NCI-H526 (cell line): ENCODE results near the gene CLIC4.
A peak's percentile ranks its signal among the peaks of the same experiment; 100 is the strongest.
"Not testable (repeated sequence)": the region's sequence is repeated elsewhere in the genome, so short reads cannot be mapped to it uniquely, and the experiment has no call there.

ENCODE experiments used
- DNase-seq, 2 experiments: peaks; one replicate each; lab custom pipeline; 2025; lab: John Stamatoyannopoulos, UW

Gene CLIC4

DNA sequence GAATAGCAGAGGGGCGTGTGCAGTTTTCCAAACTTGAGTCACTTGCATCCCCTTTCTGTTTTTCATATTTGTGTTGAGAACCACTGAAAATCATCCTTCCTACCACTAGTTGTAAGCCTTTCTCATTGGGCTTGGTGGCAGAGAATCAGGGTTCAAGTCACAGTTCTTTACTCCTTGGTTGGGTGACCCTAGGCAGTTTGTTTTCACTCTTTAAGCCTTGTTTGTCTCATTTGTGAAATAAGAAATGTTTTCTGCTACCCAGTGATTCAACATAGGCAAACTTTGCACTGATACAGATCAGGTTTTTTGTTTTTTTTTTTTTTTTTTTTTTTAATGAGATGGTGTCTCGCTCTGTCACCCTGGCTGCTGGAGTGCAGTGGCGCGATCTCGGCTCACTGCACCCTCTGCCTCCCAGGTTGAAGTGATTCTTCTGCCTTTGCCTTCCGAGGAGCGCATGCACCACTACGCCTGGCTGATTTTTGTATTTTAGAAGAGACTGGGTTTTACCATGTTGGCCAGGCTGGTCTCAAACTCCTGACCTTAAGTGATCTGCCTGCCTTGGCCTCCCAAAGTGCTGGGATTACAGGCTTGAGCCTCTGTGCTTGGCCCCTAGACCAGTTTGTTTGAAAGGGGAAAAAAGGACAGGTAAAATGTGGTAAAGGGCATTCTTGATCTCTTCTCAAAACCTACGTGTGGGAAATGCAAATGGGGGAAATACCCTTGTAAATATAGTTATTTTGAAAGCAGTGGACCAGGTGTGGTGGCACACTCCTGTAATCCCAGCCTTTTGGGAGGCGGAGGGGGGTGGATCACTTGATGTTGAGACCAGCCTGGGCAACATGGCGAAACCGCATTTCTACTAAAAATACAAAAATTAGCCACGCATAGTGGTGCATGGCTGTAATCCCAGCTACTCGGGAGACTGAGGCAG lies 3.2 kb downstream of the CLIC4 start:
- peak in 1 of 2 experiments; percentile 27 for DNase-seq

DNA sequence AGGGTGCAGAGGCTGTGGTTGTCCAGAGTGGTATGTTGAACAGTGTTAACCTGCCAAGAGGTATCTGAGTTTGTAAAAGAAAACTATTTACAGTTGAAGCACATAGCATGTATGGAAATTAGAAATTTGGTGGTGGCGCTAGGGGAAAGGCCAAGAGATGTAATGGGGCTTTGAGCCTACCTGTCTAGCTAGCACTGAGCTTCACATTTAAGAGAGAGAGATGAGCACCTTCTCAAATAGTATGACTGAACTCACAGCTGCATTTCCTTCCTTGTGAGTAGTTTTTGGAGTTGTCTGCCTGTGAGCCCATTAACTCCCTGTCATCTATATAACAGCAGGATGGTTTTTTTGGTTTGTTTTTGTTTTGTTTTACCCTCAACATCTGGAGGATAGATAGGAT lies 4.0 kb downstream of the CLIC4 start:
- DNase-seq: no peak

DNA sequence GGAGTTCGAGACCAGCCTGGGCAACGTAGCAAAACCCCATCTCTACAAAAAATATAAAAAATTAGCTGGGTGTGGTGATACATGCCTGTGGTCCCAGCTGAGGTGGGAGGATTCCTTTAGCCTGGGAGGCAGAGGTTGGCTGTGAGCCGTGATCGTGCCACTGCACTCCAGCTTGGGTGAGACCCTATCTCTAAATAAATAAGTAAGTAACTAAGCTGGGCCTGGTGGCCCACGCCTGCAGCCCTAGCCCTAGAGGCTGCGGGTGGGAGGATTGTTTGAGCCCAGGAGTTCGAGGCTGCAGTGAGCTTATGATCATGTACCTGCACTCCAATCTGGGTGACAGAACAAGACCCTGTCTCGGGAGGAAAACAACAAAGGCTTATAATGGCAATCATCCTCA lies 4.6 kb downstream of the CLIC4 start:
- DNase-seq: no peak

DNA sequence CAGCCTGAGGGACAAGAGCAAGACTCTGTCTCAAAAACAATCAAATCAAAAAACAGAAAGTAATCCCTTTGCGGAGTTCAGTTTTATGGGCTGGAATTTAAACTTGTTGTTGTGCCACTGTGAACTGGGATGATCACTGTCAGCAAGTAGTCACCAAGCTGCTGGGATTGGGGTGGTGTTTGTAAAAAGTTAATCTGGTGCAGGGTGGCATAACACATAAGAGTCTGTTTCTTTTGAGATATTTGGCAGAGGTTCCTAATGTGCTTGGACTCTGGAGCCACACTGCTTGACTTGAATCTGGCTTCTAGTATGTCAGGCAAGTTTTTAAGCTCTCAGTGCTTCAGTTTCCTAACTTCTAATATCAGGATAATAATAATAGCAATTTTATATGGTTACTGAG lies 6.6 kb downstream of the CLIC4 start:
- DNase-seq: no peak

DNA sequence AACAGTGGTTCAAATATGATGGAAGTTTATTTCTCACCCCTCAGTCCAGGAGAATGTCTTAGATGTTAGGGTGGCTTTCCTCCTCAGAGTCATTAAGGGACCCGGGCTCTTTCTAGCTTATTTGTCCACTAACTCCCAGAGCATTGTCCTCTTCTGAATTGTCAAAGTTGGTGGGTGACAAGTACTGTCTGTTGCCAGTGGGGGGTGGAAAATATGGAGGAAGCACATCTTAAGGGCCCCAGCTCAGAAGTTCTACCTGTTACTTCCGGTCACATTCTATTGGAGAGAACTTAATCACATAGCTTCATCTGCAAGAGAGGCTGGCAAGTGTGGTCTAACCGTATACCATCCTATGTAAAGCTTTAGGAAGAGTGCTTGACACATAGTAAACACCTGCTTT lies 7.1 kb downstream of the CLIC4 start:
- DNase-seq: no peak

DNA sequence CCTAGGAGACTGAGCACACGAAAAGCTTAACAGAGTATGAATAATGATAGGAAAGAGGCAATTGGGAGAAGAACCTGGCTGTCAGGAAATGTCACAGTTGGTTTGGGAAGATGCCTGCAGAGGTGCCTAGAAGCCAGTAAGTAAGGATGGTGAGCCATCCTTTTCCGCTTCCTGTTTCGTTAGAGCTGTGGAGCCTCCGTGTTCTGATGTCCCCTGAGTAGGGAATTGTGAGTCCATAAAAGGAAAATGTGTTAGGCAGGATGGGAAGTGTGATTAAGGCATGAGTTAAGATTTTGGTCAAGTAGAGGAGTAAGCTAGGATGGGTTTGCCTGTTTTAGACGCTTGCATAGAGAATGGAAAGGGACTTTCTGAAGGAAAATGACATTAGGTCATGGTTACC lies 9.0 kb downstream of the CLIC4 start:
- DNase-seq: no peak

DNA sequence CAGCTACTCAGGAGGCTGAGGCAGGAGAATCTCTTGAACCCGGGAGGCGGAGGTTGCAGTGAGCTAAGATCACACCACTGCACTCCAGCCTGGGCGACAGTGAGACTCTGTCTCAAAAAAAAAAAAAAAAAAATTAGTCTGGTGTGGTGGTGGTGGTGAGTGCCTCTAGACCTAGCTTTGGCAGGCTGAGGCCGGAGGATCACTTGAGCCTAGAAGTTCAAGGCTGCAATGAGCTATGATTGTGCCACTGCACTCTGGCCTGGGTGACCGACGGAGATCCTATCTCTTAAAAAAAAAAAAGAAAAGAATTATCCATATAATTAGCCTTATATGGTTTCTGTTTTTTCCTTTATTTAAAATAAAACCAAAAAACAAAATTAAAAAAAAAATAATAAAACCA lies 10.1 kb downstream of the CLIC4 start:
- not testable (repeated sequence) for DNase-seq

DNA sequence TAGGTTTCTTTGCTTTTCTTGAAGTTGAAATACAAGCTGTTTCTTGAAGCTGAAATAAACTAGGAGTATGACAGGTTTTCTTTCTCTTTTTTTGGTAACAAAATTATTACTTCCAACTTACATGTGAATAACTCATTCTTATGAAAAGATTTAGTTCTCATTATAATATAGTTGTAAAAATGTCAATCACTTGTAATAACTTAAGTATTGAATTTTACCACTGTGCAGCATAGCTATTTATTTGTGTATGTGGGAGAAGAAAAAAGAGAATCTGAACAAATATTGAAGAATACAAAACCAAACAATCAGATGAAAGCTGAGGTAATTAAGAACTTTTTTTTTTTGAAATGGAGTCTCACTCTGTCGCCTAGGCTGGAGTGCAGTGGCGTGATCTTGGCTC lies 11.1 kb downstream of the CLIC4 start:
- no peak for DNase-seq

DNA sequence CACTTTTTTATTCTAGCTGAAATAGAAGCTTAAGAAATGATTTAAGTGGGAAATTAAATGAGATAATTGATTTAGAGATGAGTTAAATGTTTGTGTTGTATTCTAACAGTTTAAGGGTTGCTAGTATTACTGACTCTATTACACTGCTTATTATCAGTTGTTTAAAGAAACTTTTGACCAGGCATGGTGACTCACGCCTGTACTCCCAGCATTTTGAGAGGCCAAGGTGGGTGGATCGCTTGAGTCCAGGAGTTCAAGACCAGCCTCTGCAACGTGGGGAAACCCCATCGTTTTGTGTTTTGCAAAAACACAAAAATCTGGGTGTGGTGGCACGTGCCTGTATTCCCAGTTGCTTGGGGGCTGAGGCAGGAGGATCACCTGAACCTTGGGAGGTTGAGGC lies 14.2 kb downstream of the CLIC4 start:
- no peak for DNase-seq

DNA sequence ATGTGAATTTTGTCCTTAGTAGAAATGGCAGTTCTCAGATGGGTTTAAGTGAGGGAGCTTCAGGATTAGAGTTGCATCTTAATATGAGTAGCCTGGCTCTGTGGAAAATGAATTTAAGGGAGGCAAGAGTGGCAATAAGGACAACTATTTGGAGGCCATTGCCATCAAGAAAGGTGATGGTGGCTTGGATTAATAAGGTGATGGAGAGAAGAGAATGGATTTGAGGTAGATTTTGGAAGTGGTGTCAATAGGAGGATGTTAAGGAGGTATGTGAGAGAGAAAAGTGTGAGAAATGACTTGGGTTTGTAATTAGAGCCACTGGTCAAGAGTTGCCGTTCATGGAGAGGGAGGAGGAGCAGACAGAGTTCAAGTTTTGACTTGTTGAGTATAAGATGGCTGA lies 16.3 kb downstream of the CLIC4 start:
- no peak for DNase-seq

DNA sequence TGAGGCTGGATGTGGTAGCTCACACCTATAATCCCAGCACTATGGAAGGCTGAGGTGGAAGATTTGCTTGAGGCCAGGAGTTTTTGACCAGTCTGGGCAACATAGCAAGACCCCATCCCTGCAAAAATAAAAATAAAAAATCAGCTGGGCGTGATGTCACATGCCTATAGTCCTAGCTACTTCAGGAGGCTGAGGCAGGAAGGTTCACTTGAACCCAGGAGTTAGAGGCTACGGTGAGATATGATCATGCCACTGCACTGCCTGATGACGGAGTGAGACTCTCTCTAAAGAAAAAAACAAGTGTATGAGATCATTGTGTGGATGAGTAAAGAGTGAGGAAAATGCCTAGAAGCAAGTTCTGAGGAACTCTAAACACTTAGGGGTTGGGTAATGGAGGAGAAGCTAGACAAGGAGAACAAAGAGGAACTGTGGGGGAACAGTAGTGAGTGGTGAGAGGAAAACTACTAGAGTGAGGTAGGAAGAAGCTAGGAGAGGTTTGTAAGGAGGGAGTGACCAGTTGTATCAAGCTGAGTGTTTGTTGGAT lies 17.0 kb downstream of the CLIC4 start:
- DNase-seq: no peak

DNA sequence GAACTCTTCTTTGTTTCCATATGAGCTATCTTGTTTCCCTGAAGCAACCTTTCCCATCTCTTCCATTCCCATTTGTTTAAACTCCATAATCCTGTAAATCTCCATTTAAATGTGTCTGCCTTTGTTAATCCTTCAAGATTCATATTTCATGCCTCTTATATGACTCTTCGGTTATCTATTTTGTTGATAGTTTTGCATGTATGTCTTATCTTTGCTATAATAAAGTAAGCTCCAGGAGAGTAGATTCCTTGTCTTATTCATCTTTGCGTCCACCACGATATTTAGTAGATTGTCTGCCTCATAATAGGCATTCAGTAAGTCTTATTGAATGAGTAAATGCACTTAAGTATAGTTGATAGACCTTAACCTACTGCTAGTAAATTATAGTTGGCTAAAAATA lies 18.4 kb downstream of the CLIC4 start:
- no peak for DNase-seq

DNA sequence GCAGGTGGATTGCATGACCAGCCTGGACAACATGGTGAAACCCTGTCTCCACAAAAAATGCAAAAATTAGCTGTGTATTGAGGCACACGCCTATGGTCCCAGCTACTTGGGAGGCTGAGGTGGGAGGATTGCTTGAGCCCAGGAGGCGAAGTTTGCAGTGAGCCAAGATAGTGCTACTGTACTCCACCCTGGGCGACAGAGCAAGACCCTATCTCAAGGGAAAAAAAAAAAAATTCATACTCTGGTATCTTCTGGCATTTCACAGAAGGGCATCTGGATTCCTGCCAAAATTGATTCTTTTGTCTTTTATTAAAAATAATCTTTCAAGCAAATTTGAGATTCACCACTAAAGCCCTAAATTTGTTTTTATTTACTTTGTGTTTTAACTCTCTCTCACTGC lies 19.2 kb downstream of the CLIC4 start:
- no peak for DNase-seq

DNA sequence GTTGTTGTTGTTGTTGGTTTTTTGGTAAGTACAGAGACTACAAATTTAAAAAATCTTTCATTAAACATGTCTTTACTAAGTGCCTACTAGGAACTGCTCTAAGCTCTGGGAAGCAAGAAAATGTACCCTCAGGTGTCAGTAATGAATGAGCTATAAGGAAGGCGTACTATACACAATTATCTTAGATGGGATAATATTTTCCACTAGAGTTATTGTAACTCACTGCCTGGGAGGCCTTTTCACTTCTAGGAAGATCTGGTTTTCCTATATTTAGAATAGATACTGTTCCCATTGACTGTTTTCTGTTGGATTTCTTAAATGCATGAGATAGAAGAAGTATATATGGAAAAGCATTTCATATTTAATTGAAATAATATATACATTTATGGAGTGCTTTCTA lies 19.6 kb downstream of the CLIC4 start:
- DNase-seq: no peak

DNA sequence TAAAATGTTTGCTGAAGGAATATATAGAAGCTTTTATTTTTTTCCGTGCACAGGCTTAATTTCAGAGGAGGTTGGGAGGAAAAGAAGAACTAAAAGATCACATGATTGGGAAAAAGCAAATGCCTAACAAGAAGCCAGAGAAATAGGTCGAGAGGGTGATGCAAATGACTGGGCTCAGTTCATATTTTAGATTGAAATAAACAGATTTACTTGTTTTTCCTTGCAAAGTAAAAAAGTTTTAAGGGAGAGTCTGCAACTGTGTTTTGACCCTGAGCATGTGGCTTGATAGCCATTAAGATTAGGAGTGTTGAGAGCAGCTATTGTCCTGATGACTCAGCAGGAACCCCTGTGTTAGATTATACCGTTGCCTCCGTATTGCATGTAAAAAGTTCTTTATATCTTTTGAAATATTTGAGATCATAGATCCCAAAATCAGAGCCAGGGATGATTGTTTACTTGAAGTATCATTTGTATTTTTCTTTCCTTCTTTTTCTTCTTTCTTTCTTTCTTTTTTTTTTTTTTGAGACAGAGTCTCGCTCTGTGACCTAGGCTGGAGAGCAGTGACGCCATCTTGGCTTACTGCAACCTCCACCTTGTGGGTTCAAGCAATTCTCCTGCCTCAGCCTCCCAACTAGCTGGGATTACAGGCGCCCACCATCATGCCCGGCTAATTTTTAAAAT lies 20.2 kb downstream of the CLIC4 start:
- DNase-seq: no peak

DNA sequence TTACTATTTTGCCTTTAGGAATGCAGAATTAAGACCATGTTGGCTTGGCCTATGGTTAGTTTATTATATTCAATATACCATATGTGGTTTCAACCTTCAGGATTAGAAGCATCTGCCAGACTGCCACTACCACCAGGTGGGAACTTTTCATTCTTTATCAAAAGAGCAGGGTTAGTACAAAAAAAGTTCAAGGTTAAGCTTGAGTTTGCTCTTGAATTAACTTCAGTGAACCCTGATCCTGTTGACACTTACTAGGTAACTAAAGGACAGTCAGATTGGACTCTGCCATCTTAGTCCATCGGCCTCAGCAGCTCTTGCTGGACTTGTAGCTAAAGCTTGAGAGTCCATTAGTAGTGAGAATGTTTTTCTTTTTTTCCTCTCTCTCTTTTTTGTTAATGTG lies 22.1 kb downstream of the CLIC4 start:
- no peak for DNase-seq

DNA sequence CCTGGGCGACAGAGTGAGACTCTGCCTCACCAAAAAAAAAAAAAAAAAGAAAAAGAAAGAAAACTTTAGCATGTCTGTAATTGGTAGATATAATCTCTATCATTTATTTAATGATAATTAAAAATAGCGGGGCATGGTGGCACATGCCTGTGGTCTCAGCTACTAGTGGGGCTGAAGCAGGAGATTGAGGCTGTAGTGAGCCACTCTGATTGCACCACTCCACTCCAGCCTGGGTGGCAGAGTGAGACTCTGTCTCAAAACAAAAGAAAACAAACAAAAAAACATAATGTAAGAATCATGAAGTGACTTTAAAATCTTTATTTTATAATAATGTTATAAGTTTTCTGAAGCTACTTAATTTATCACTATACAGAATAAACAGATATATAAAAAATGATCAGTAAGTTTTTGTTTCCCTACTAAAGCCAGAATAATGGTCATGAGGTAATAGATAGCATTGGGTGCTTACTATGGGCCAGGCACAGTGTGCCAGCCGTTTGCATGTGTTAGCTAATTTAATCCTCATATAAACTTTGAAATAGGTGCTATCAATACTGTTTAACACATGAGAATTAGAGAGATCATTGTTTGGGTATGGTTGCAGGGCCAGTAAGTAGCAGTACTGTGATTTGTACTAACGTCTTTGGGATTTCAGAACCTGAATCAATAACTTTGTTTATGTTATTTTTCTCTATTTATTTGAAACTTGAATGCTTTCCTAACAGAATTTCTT lies 23.8 kb downstream of the CLIC4 start:
- DNase-seq: no peak

DNA sequence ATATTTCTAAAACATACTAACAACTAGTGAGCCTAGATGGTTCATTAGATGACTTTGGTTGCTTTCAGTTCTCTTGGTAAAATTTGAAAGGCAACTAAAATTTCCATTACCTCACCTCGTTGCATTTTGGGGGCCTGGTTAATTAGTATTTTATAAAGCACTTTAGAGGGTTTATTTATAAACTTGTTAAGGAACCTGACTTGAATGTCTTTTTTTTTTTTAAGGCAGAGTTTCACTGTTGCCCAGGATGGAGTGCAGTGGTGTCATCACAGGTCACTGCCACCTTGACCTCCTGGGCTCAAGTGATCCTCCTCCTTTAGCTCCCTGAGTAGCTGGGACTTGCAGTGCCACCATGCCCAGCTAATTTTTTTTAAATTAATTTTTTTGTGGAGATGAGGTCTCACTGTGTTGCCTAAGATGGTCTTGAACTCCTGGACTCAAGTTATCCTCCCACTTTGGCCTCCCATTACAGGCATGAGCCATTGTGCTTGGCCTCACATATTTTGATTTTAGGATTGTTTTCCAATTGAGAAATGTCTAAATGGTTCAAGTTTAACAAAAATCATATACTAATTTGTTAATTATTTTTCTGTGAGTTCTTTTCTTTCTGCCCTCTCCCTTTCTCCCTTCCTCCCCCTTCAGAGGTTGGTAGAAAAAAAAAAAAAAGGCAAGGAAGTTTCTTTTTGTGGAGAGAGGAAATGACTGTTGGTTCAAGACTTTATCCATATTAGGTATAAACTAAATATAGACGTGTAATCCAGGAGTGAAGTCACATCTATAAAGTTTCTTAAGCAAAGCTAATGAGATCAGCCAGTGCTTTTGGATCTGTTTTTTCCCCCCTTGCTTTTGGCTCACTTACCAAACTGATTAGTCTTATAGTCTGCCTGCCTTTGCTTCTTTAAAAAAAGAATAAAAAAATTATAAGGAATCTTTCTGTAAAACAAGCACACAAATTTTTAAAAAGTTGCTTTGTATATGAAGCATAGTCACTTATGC lies 24.7 kb downstream of the CLIC4 start:
- DNase-seq: no peak

DNA sequence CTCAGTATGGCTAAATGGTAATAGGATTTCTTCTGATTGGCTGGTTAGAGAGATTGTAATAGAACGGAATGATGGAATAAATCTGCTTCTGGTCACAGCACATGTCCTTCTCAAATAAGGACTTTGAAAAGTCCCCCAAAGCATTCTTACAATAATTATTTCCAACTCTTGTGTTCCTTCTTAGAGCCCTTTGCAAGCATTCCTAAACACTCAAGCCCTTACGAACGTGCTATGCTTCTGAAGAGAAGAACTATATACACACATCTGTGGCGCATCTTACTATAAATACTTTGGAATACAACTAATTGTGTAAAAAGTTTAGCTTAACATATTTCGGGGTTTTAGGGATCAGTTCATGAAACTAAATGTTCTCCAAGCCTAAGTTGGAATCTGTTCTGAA lies 25.6 kb downstream of the CLIC4 start:
- DNase-seq: no peak

DNA sequence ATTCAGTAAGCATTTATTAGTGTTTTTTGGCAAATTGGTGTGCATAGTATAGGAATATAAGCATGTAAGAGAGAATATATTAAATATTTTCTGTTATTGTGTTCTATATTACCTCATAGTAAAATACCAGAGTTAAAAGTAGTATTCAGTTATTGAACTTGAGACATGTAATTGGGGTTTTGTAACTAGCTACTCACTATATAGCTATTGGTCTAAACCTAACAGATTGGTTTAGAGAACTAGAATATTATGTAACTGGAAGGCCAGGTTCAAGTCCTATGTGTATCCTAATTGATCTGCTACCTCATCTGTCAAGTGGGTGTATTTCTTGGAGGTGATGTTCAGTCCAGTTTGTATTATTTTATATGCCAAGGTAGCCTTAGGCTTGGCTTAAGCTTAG lies 26.3 kb downstream of the CLIC4 start:
- no peak for DNase-seq

DNA sequence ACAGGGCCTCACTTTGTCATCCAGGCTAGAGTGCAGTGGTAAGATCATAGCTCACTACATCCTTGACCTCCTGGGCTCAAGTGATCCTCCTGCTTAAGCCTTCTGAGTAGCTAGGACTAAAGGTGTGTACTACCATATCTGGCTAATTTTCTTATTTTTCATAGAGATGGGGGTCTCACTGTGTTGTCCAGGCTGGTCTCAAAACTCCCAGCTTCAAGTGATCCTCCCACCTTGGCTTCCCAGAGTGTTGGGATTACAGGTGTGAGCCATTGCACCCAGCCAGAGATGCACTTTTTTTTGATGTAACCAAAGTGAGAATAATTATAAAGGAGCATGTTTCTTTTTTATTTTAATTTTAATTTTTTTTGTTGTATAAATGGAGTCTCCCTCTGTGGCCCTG lies 28.4 kb downstream of the CLIC4 start:
- no peak for DNase-seq
